Epithelial cell of esophagus (primary cell): ENCODE results near the gene WDR11.
A peak's percentile ranks its signal among the peaks of the same experiment; 100 is the strongest.

Experiments used
- DNase-seq: peaks from one replicate; pipeline ENCODE4 v3.0.0; 2010; ENCODE audit warnings: low read depth
- H3K4me3 ChIP-seq: 2 replicates; pipeline ENCODE4 v1.5.1; 2011; ENCODE audit warnings: mild to moderate bottlenecking, low read length, control low read depth
- CTCF ChIP-seq: IDR thresholded peaks from 2 replicates; pipeline ENCODE4 v1.5.1; 2011; ENCODE audit warnings: low read depth, mild to moderate bottlenecking, low read length, control low read depth, inconsistent platforms; ENCODE audit not compliant: insufficient read depth; ENCODE audit errors: missing control alignments

Gene WDR11

DNA sequence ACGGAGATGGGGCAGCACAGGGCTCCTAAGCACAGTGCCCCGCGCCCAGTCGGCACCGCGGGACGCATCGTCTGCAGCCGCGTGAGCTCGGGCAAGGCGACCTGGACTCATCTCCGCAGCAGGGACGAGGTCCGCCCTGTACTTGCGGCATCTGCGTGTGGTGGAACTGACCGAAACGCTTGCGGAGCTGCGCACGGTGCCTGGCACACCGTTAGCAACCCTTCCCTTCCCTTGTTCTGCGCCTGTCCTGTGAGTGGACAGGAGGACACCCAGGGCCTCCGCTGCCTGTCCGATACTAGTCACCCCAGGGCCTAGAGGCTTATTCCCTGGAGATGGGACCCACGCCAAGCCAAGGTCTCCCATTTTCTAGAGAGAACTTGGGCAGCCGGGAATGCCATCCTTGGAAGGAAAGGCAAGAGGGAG lies 98.5 kb downstream of the WDR11 start:
- no peak overlapping the region for H3K4me3 ChIP-seq
- no peak for TF ChIP-seq CTCF
- no peak for DNase-seq

DNA sequence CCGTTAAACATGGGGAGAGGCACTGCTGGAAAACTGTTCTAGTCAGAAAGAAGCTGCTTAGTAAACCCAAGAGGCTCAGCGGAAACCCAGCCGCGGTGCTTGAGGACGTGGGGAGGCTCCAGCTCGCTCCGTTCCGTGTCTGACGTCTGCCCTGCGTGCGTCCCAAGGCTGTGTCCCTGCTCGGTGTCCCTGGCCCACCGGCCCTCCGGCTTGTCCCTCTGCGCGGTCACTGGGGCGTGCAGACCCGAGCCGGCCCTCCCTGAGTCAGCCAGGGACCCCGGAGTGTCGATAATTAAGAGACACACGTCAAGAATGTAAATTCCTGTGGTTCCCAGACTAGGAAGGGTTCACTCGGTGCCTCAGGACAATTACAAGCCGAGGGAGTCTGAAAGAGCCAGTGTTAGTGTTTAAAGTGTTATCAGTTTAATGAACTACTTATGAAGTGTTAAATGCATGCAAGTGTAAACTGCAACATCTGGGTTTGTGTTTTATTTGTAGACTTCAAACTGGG lies 98.9 kb downstream of the WDR11 start:
- no peak overlapping the region for H3K4me3 ChIP-seq
- peak; percentile 20 for DNase-seq
- TF ChIP-seq CTCF = no peak

GRCh38 chr10:120951288-120951687 lies 100.1 kb downstream of the WDR11 start:
- no peak for DNase-seq
- H3K4me3 ChIP-seq = no peak overlapping the region
- no peak for TF ChIP-seq CTCF

DNA sequence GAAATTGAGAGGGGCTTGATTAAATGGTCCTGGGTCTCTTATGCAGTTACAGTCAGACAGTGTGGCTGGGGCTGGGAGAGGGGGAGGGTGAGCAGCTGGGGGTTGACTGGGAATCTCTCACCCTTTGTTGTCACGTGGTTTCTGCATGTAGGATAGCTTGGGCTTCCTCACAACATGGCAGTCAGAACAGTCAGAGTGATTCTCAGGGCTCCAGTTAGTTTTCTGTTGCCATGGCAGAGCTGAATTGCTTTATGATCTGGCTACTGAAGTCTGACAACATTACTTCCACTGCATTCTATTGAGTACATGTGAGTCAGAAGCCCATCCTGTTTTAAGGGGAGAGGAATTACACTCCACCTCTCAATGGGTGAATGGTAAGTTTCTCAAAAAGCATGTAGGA lies 102.7 kb downstream of the WDR11 start:
- peak; percentile 39 for DNase-seq
- TF ChIP-seq CTCF = no peak
- no peak overlapping the region for H3K4me3 ChIP-seq
